ENCODE measurements around the gene CASP12. TPM values are rescaled to one million over a fixed set of nuclear protein-coding genes. Genes with fewer than 3 reads are reported as not detected.

The CASP12 gene
- total RNA-seq = 0.23 TPM

GRCh38 chr11:104897891-104898684, at the start of gene CASP12:
TSS of gene CASP12 (minus strand) at chr11:104898460.

Small RNA genes within 50 kb of the gene (small RNA-seq; reads per million reads assigned to genes)
- not detected for gene AP002004.1 (ENCODE audit: low replicate concordance)

Other genes starting within 250 kb of the CASP12 start
- 26.9 TPM for gene CASP4, start 70.1 kb upstream of the CASP12 start, total RNA-seq
- gene CASP5, start 124.7 kb upstream of the CASP12 start, total RNA-seq = not detected
- 6.2 TPM for gene CASP1, start 136.7 kb upstream of the CASP12 start, total RNA-seq
- gene CARD16, start 146.9 kb upstream of the CASP12 start, total RNA-seq = 1.8 TPM
- not detected for gene CARD18, start 241.3 kb upstream of the CASP12 start, total RNA-seq

Data from metanephros (tissue), 2 donors.